ENCODE measurements around the gene MVK. TPM values are rescaled to one million over a fixed set of nuclear protein-coding genes. Genes with fewer than 3 reads are reported as not detected.

The MVK gene
- total RNA-seq, 1 donor: 3.9 TPM

- no peaks in the 10 kb centered on the region for H3K9me3 ChIP-seq (ENCODE audit: low read depth, low read length)
- no peaks in the 10 kb centered on the region for H3K27me3 ChIP-seq (ENCODE audit: insufficient read depth, low read length)
- H3K4me3 ChIP-seq (ENCODE audit: low read length): no peak overlapping the region
- H3K4me1 ChIP-seq (ENCODE audit: insufficient read depth, low read length): no peaks in the 10 kb centered on the region
Measured at GRCh38 chr12:109612975-109613502, 39.4 kb downstream of the MVK start.

GRCh38 chr12:109613649-109614455, 40.3 kb downstream of the MVK start:
- no peaks in the 10 kb centered on the region for H3K9me3 ChIP-seq (ENCODE audit: low read depth, low read length)
- H3K27me3 ChIP-seq (ENCODE audit: insufficient read depth, low read length): no peaks in the 10 kb centered on the region
- H3K4me1 ChIP-seq (ENCODE audit: insufficient read depth, low read length): no peaks in the 10 kb centered on the region
- no peak overlapping the region for H3K4me3 ChIP-seq (ENCODE audit: low read length)

GRCh38 chr12:109615556-109616229, 42.1 kb downstream of the MVK start:
- Histone ChIP-seq H3K9me3 (ENCODE audit: low read depth, low read length) (no peaks in the 10 kb centered on the region), H3K27me3 (ENCODE audit: insufficient read depth, low read length) (peaks cover 3% of the 10 kb centered on the region), H3K4me1 (ENCODE audit: insufficient read depth, low read length) (no peaks in the 10 kb centered on the region)

GRCh38 chr12:109617491-109617890, 43.9 kb downstream of the MVK start:
- Histone ChIP-seq H3K27me3 (ENCODE audit: insufficient read depth, low read length) (peaks cover 10% of the 10 kb centered on the region), H3K4me1 (ENCODE audit: insufficient read depth, low read length) (no peaks in the 10 kb centered on the region), H3K4me3 (ENCODE audit: low read length) (no peak overlapping the region), H3K9me3 (ENCODE audit: low read depth, low read length) (no peaks in the 10 kb centered on the region)

More at GRCh38 chr12:109615556-109616229, 42.1 kb downstream of the MVK start:
- no peak overlapping the region for H3K4me3 ChIP-seq (ENCODE audit: low read length)

GRCh38 chr12:109618082-109618481, 44.5 kb downstream of the MVK start:
- H3K4me1 ChIP-seq (ENCODE audit: insufficient read depth, low read length): no peaks in the 10 kb centered on the region
- no peak overlapping the region for H3K4me3 ChIP-seq (ENCODE audit: low read length)
- peaks cover 12% of the 10 kb centered on the region for H3K27me3 ChIP-seq (ENCODE audit: insufficient read depth, low read length)
- H3K9me3 ChIP-seq (ENCODE audit: low read depth, low read length): no peaks in the 10 kb centered on the region

- no peak overlapping the region for H3K4me3 ChIP-seq (ENCODE audit: low read length)
- no peaks in the 10 kb centered on the region for H3K4me1 ChIP-seq (ENCODE audit: insufficient read depth, low read length)
- no peaks in the 10 kb centered on the region for H3K9me3 ChIP-seq (ENCODE audit: low read depth, low read length)
- peaks cover 12% of the 10 kb centered on the region for H3K27me3 ChIP-seq (ENCODE audit: insufficient read depth, low read length)
Measured at GRCh38 chr12:109619002-109619604, 45.5 kb downstream of the MVK start.

- Histone ChIP-seq H3K9me3 (ENCODE audit: low read depth, low read length) (no peaks in the 10 kb centered on the region), H3K4me1 (ENCODE audit: insufficient read depth, low read length) (no peaks in the 10 kb centered on the region), H3K27me3 (ENCODE audit: insufficient read depth, low read length) (peaks cover 12% of the 10 kb centered on the region), H3K4me3 (ENCODE audit: low read length) (no peak overlapping the region)
Measured at GRCh38 chr12:109621211-109621694, 47.7 kb downstream of the MVK start.

- Histone ChIP-seq H3K4me1 (ENCODE audit: insufficient read depth, low read length) (no peaks in the 10 kb centered on the region), H3K9me3 (ENCODE audit: low read depth, low read length) (no peaks in the 10 kb centered on the region), H3K27me3 (ENCODE audit: insufficient read depth, low read length) (peaks cover 12% of the 10 kb centered on the region), H3K4me3 (ENCODE audit: low read length) (no peak overlapping the region)
Measured at GRCh38 chr12:109621901-109622364, 48.3 kb downstream of the MVK start.

- Histone ChIP-seq H3K4me3 (ENCODE audit: low read length) (no peak overlapping the region), H3K4me1 (ENCODE audit: insufficient read depth, low read length) (no peaks in the 10 kb centered on the region), H3K9me3 (ENCODE audit: low read depth, low read length) (no peaks in the 10 kb centered on the region), H3K27me3 (ENCODE audit: insufficient read depth, low read length) (peaks cover 12% of the 10 kb centered on the region)
Measured at GRCh38 chr12:109624467-109624866, 50.9 kb downstream of the MVK start.

GRCh38 chr12:109625131-109625559, 51.6 kb downstream of the MVK start:
- Histone ChIP-seq H3K4me1 (ENCODE audit: insufficient read depth, low read length) (no peaks in the 10 kb centered on the region), H3K9me3 (ENCODE audit: low read depth, low read length) (no peaks in the 10 kb centered on the region), H3K4me3 (ENCODE audit: low read length) (no peak overlapping the region), H3K27me3 (ENCODE audit: insufficient read depth, low read length) (peaks cover 14% of the 10 kb centered on the region)

GRCh38 chr12:109625749-109626377, 52.3 kb downstream of the MVK start:
- Histone ChIP-seq H3K27me3 (ENCODE audit: insufficient read depth, low read length) (peaks cover 10% of the 10 kb centered on the region), H3K4me3 (ENCODE audit: low read length) (no peak overlapping the region), H3K9me3 (ENCODE audit: low read depth, low read length) (no peaks in the 10 kb centered on the region), H3K4me1 (ENCODE audit: insufficient read depth, low read length) (no peaks in the 10 kb centered on the region)

GRCh38 chr12:109626378-109627115, 53.0 kb downstream of the MVK start:
- Histone ChIP-seq H3K27me3 (ENCODE audit: insufficient read depth, low read length) (peaks cover 10% of the 10 kb centered on the region), H3K9me3 (ENCODE audit: low read depth, low read length) (no peaks in the 10 kb centered on the region), H3K4me3 (ENCODE audit: low read length) (no peak overlapping the region), H3K4me1 (ENCODE audit: insufficient read depth, low read length) (no peaks in the 10 kb centered on the region)

- Histone ChIP-seq H3K4me1 (ENCODE audit: insufficient read depth, low read length) (no peaks in the 10 kb centered on the region), H3K9me3 (ENCODE audit: low read depth, low read length) (no peaks in the 10 kb centered on the region), H3K4me3 (ENCODE audit: low read length) (no peak overlapping the region), H3K27me3 (ENCODE audit: insufficient read depth, low read length) (peaks cover 4% of the 10 kb centered on the region)
Measured at GRCh38 chr12:109627633-109628032, 54.0 kb downstream of the MVK start.

GRCh38 chr12:109630107-109630506, 56.5 kb downstream of the MVK start:
- Histone ChIP-seq H3K27me3 (ENCODE audit: insufficient read depth, low read length) (peaks cover 3% of the 10 kb centered on the region), H3K4me1 (ENCODE audit: insufficient read depth, low read length) (no peaks in the 10 kb centered on the region), H3K4me3 (ENCODE audit: low read length) (no peak overlapping the region), H3K9me3 (ENCODE audit: low read depth, low read length) (no peaks in the 10 kb centered on the region)
